NCI-H1417 (cell line): ENCODE results near the gene RSPH6A.
"Not testable (repeated sequence)": the region's sequence is repeated elsewhere in the genome, so short reads cannot be mapped to it uniquely, and the experiment has no call there.

Source experiments
- DNase-seq, 3 experiments: peaks; one replicate each; lab custom pipeline; 2025; lab: John Stamatoyannopoulos, UW

Gene RSPH6A

GRCh38 chr19:45765702-45766295, 49.3 kb downstream of the RSPH6A start:
- DNase-seq = no peak

DNA sequence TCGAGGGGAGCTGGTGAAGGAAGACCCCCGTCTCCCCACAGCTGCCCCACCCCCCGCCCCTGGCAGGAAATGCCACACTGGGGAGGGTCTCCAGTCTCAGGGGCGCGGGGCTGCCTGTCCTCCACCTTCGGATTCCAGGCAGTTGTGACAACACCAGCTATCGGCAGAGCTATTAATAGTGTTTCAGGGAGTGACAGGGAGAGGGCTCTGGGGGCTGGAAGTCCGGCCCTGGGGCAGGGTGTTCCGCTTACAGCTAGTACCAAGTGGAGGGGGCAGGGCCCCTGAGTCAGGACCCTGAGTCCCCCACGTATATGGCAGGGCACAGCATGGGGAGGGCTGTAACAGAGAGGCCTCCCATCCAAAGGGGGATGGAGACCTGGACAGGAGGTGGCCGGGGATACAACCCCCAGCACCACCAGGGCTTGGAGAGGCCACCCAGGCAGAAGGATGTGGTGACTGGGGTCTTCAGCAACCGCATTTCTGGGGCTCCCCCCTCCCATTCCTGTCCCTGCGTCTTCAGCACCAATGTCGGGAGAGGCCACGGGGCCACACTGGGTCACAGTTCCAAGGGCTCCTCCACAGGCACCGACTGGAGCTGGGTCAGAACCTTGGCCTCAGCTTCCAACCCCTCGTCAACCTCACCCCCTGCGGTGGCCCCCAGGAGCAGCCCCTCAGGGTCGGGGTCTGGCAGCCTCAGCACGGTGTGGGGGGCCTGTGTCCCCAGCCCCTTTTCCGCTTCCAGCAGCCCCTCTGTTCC, 50.0 kb downstream of the RSPH6A start:
- no peak for DNase-seq

DNA sequence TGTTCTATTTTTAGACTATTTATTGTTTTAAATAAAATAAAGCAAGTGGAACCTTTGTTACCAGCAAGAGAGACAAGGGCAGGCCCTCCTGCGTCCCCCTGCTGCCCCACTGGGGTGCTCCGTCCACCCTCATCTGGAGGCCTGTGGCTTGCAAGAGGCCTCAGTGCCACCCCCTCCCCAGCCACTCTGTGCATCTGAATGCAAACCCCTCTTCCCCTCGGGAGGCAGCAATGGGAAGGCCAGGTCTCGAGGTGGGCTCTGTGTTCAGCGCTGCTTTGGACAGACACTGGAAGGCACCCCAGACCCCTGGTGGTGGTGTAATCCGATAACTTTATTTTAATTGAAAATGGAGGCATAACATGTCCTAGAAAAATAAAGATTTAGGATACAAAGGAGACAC, 50.6 kb downstream of the RSPH6A start:
- DNase-seq = no peak

- DNase-seq = no peak
Observed at GRCh38 chr19:45763691-45764294, 51.3 kb downstream of the RSPH6A start.

- DNase-seq = no peak
Observed at GRCh38 chr19:45762870-45763631, 52.1 kb downstream of the RSPH6A start.

DNA sequence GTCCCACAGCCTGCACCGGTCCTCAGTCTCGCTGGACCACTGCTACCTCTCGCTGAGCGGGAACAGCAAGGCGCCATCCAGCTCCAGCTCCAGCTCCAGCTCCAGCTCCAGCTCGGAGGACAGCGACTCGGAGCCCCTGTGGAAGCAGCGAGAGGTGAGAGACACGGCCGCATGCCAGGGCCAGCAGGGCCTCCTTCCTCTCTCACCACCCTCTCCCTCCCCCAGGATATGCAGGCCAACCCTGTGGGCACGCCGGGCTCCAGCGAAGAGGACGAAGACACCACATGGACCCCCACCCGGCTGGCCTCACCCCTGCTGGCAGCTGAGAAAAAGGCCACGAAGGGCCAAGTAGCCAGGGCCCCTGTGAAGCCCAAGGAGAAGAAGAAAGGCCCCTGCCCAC, 53.4 kb downstream of the RSPH6A start:
- no peak for DNase-seq

- no peak for DNase-seq
Observed at GRCh38 chr19:45758921-45759320, 56.2 kb downstream of the RSPH6A start.

GRCh38 chr19:45757695-45758094, 57.4 kb downstream of the RSPH6A start:
- no peak for DNase-seq

GRCh38 chr19:45754323-45754722, 60.8 kb downstream of the RSPH6A start:
- DNase-seq = no peak

- no peak for DNase-seq
Observed at GRCh38 chr19:45753548-45753947, 61.6 kb downstream of the RSPH6A start.

- DNase-seq = no peak
Observed at GRCh38 chr19:45752639-45753038, 62.5 kb downstream of the RSPH6A start.

DNA sequence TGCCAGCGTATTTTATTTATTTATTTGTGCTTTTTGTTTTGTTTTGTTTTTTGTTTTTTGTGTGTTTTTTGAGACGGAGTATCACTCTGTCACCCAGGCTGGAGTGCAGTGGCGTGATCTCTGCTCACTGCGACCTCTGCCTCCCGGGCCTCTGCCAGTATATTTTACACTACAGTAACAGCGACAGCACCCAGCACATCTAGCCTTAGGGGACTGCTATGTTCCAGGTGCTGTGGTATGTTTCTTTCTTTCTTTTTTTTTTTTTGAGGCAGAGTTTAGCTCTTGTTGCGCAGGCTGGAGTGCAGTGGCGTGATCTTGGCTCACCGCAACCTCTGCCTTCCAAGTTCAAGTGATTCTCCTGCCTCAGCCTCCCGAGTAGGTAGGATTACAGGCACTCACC, 63.6 kb downstream of the RSPH6A start:
- DNase-seq = not testable (repeated sequence)

- DNase-seq = no peak
Observed at GRCh38 chr19:45747513-45747912, 67.6 kb downstream of the RSPH6A start.

GRCh38 chr19:45746866-45747265, 68.2 kb downstream of the RSPH6A start:
- DNase-seq = no peak
